Neural cell (in vitro differentiated cells): ENCODE data around the gene HEPACAM.

Experiments
- CTCF ChIP-seq: fragments of 450-650 bp; IDR thresholded peaks from 2 replicates; pipeline ENCODE4 v1.5.1; 2014; ENCODE audit warnings: antibody characterized with exemption, mild to moderate bottlenecking, moderate library complexity; ENCODE audit not compliant: poor library complexity, severe bottlenecking
- MXI1 ChIP-seq: fragments of 450-650 bp; conservative IDR thresholded peaks from 2 replicates; pipeline ENCODE4 v1.6.1; 2014; ENCODE audit warnings: antibody characterized with exemption, mild to moderate bottlenecking; ENCODE audit not compliant: poor library complexity, severe bottlenecking

- TF ChIP-seq CTCF (no peak), MXI1 (no peak)
These were observed 15.9 kb downstream of the HEPACAM start for GRCh38 chr11:124919898-124920297.
